WTC11 (cell line): ENCODE results near the gene SORL1.

ENCODE experiments used
- CREB1 ChIP-seq: sonication (generic); formaldehyde crosslinking; IDR thresholded peaks from 2 replicates; pipeline ENCODE4 v1.8.0; 2023; ENCODE audit warnings: mild to moderate bottlenecking, missing genetic modification reagents
- CTCF ChIP-seq: fragments of 200-600 bp; IDR thresholded peaks from 2 replicates; pipeline ENCODE4 v1.8.0; 2022; ENCODE audit warnings: antibody characterized with exemption
- FOXJ3 ChIP-seq: sonication (generic); formaldehyde crosslinking; IDR thresholded peaks from 2 replicates; pipeline ENCODE4 v1.9.0; 2021; ENCODE audit warnings: missing genetic modification reagents, mild to moderate bottlenecking, borderline replicate concordance
- FOXP1 ChIP-seq: sonication (generic); formaldehyde crosslinking; IDR thresholded peaks from 2 replicates; pipeline ENCODE4 v1.8.0; 2022; ENCODE audit warnings: missing genetic modification reagents, mild to moderate bottlenecking, moderate library complexity, borderline replicate concordance
- HMGXB4 ChIP-seq: sonication (generic); formaldehyde crosslinking; IDR thresholded peaks from 2 replicates; pipeline ENCODE4 v1.8.1; 2023; ENCODE audit warnings: mild to moderate bottlenecking, moderate library complexity, missing genetic modification reagents
- MAX ChIP-seq: sonication (generic); formaldehyde crosslinking; IDR thresholded peaks from 2 replicates; pipeline ENCODE4 v1.8.0; 2022; ENCODE audit warnings: mild to moderate bottlenecking, missing genetic modification reagents
- MLX ChIP-seq: sonication (generic); formaldehyde crosslinking; IDR thresholded peaks from 2 replicates; pipeline ENCODE4 v1.8.1; 2023; ENCODE audit warnings: mild to moderate bottlenecking, missing genetic modification reagents, moderate library complexity
- NFATC4 ChIP-seq: fragments of 250-450 bp; sonication (Bioruptor Pico); IDR thresholded peaks from 2 replicates; pipeline ENCODE4 v1.9.0; 2021; ENCODE audit warnings: mild to moderate bottlenecking
- TEAD4 ChIP-seq: sonication (generic); formaldehyde crosslinking; IDR thresholded peaks from 2 replicates; pipeline ENCODE4 v1.8.0; 2022; ENCODE audit warnings: mild to moderate bottlenecking, missing genetic modification reagents
- USF2 ChIP-seq: sonication (generic); formaldehyde crosslinking; IDR thresholded peaks from 2 replicates; pipeline ENCODE4 v1.8.1; 2023; ENCODE audit warnings: mild to moderate bottlenecking, missing genetic modification reagents, moderate library complexity
- ZNF232 ChIP-seq: sonication (generic); formaldehyde crosslinking; IDR thresholded peaks from 2 replicates; pipeline ENCODE4 v1.8.0; 2022; ENCODE audit warnings: mild to moderate bottlenecking, missing genetic modification reagents
- ZNF512 ChIP-seq: sonication (generic); formaldehyde crosslinking; IDR thresholded peaks from 2 replicates; pipeline ENCODE4 v1.8.1; 2022; ENCODE audit warnings: missing genetic modification reagents, borderline replicate concordance
- TF ChIP-seq, protein P1 (sequence below): fragments of 250-450 bp; sonication (Bioruptor Pico); IDR thresholded peaks from 2 replicates; pipeline ENCODE4 v1.9.0; 2021; ENCODE audit warnings: moderate library complexity, mild to moderate bottlenecking, inconsistent platforms, borderline replicate concordance

GRCh38 chr11:121557348-121557747, 105.2 kb downstream of the SORL1 start:
- TF ChIP-seq, protein P1, sequence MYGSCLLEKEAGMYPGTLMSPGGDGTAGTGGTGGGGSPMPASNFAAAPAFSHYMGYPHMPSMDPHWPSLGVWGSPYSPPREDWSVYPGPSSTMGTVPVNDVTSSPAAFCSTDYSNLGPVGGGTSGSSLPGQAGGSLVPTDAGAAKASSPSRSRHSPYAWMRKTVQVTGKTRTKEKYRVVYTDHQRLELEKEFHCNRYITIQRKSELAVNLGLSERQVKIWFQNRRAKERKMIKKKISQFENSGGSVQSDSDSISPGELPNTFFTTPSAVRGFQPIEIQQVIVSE (CRISPR knock-in tag): no peak
- TF ChIP-seq MLX (CRISPR knock-in tag) (no peak), FOXP1 (no peak), ZNF232 (no peak), CTCF (no peak), CREB1 (CRISPR knock-in tag) (no peak), HMGXB4 (CRISPR knock-in tag) (no peak), NFATC4 (CRISPR knock-in tag) (no peak), ZNF512 (no peak), TEAD4 (CRISPR knock-in tag) (no peak), USF2 (CRISPR knock-in tag) (no peak), FOXJ3 (CRISPR knock-in tag) (no peak), MAX (CRISPR knock-in tag) (no peak)
